ENCODE data around the gene PCMT1.

PCMT1 gene

DNA sequence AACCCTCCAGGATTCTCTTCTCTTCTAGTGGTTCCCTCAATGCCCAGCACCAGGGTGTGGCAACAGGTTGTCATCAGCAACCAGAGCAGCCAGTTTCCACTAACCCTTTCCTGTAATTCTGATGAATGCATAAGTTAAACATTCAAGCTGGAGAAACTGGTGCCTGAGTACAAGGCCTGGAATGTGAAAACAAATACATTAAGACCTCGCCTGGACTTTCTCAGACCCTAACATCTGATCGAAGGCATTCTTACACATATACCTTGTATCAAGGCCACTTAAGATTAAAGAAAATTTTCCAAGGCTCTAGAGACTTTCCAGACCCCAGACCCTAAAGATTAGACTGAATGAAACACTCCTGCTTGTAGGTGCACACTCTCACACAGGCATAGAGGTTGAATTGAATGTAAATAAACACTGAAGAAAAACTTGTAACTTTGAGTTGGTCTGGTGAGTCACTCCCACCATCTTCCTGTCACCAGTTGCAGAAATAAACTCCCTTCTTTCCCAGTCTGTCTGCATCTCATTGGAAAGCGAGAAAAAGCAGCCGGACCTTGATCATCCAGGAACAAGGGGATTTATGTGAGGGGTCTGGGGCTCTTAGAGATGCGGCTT is 105.6 kb downstream of the PCMT1 start:
- Histone ChIP-seq H3K4me2 (ENCODE audit: low read length) (no peak overlapping the region), H3K36me3 (ENCODE audit: insufficient read depth, low read length) (no peaks in the 10 kb centered on the region), H3K27me3 (ENCODE audit: insufficient read depth, low read length) (0 out of 2 replicates have a peak, but pooled peaks cover 5% of the 10 kb centered on the region), H3F3A (ENCODE audit: insufficient read depth, low read length) (no peaks in the 10 kb centered on the region), H4K20me1 (ENCODE audit: insufficient read depth, low read length) (no peaks in the 10 kb centered on the region), H3K9me3 (ENCODE audit: low read length) (no peaks in the 10 kb centered on the region), H3K9ac (ENCODE audit: low read length) (no peak overlapping the region), H3K27ac (ENCODE audit: low read depth, low read length, poor library complexity, severe bottlenecking) (no peak overlapping the region), H3K4me3 (ENCODE audit: low read depth, low read length, poor library complexity, severe bottlenecking) (no peak overlapping the region), H3K4me1 (ENCODE audit: insufficient read depth, low read length, severe bottlenecking) (peaks cover 12% of the 10 kb centered on the region), H2AFZ (ENCODE audit: low read length) (no peak overlapping the region), H3K79me2 (ENCODE audit: insufficient read depth, low read length) (no peaks in the 10 kb centered on the region), H3K9me2 (ENCODE audit: low read depth, low read length) (no peaks in the 10 kb centered on the region)
- TF ChIP-seq EZH2 (IDR thresholded peaks at IDR 0.05; ENCODE audit: borderline replicate concordance, low read length), result no peak
- TF ChIP-seq CTCF (IDR thresholded peaks at IDR 0.05; ENCODE audit: low read length), result no peak

- H3K27ac ChIP-seq (ENCODE audit: low read depth, low read length, poor library complexity, severe bottlenecking), result no peak overlapping the region
- no peak overlapping the region for H3K9ac ChIP-seq (ENCODE audit: low read length)
- no peaks in the 10 kb centered on the region for H3F3A ChIP-seq (ENCODE audit: insufficient read depth, low read length)
- H4K20me1 ChIP-seq (ENCODE audit: insufficient read depth, low read length), result no peaks in the 10 kb centered on the region
- no peak overlapping the region for H2AFZ ChIP-seq (ENCODE audit: low read length)
- H3K4me2 ChIP-seq (ENCODE audit: low read length), result no peak overlapping the region
- no peaks in the 10 kb centered on the region for H3K79me2 ChIP-seq (ENCODE audit: insufficient read depth, low read length)
- H3K9me2 ChIP-seq (ENCODE audit: low read depth, low read length), result no peaks in the 10 kb centered on the region
- H3K27me3 ChIP-seq (ENCODE audit: insufficient read depth, low read length), result 0 out of 2 replicates have a peak, but pooled peaks cover 5% of the 10 kb centered on the region
- TF ChIP-seq EZH2 (IDR thresholded peaks at IDR 0.05; ENCODE audit: borderline replicate concordance, low read length) (no peak), CTCF (IDR thresholded peaks at IDR 0.05; ENCODE audit: low read length) (no peak)
- peaks cover 12% of the 10 kb centered on the region for H3K4me1 ChIP-seq (ENCODE audit: insufficient read depth, low read length, severe bottlenecking)
- no peaks in the 10 kb centered on the region for H3K36me3 ChIP-seq (ENCODE audit: insufficient read depth, low read length)
- H3K4me3 ChIP-seq (ENCODE audit: low read depth, low read length, poor library complexity, severe bottlenecking), result no peak overlapping the region
- no peaks in the 10 kb centered on the region for H3K9me3 ChIP-seq (ENCODE audit: low read length)
Measured at GRCh38 chr6:149855741-149856140, 106.2 kb downstream of the PCMT1 start.

GRCh38 chr6:149856256-149856994 is 106.9 kb downstream of the PCMT1 start:
- TF ChIP-seq CTCF (IDR thresholded peaks at IDR 0.05; ENCODE audit: low read length) (no peak), EZH2 (IDR thresholded peaks at IDR 0.05; ENCODE audit: borderline replicate concordance, low read length) (no peak)
- no peak overlapping the region for H2AFZ ChIP-seq (ENCODE audit: low read length)
- no peaks in the 10 kb centered on the region for H3K79me2 ChIP-seq (ENCODE audit: insufficient read depth, low read length)
- H3K9me2 ChIP-seq (ENCODE audit: low read depth, low read length), result no peaks in the 10 kb centered on the region
- H3K9me3 ChIP-seq (ENCODE audit: low read length), result no peaks in the 10 kb centered on the region
- H3K4me1 ChIP-seq (ENCODE audit: insufficient read depth, low read length, severe bottlenecking), result peaks cover 12% of the 10 kb centered on the region
- H3K4me2 ChIP-seq (ENCODE audit: low read length), result no peak overlapping the region
- H4K20me1 ChIP-seq (ENCODE audit: insufficient read depth, low read length), result no peaks in the 10 kb centered on the region
- H3K4me3 ChIP-seq (ENCODE audit: low read depth, low read length, poor library complexity, severe bottlenecking), result no peak overlapping the region
- no peaks in the 10 kb centered on the region for H3F3A ChIP-seq (ENCODE audit: insufficient read depth, low read length)
- H3K27ac ChIP-seq (ENCODE audit: low read depth, low read length, poor library complexity, severe bottlenecking), result no peak overlapping the region
- H3K36me3 ChIP-seq (ENCODE audit: insufficient read depth, low read length), result no peaks in the 10 kb centered on the region
- H3K9ac ChIP-seq (ENCODE audit: low read length), result no peak overlapping the region
- H3K27me3 ChIP-seq (ENCODE audit: insufficient read depth, low read length), result 0 out of 2 replicates have a peak, but pooled peaks cover 5% of the 10 kb centered on the region

Measured in OCI-LY1 (cell line).